Measurements from ENCODE around the gene COL1A1. TPM values are rescaled to one million over a fixed set of nuclear protein-coding genes. Genes with fewer than 3 reads are reported as not detected.

The COL1A1 gene
- total RNA-seq, 2 experiments from 2014 or later = 0.18 to 0.26 TPM

- Mint-ChIP-seq H3K9me3 (ENCODE audit: insufficient read depth) (no peaks in the 10 kb centered on the region), H3K36me3 (ENCODE audit: low read depth) (no peaks in the 10 kb centered on the region), H3K4me3 (no peak overlapping the region), H3K27me3 (ENCODE audit: low read depth) (peaks cover 53% of the 10 kb centered on the region), H3K4me1 (ENCODE audit: low read depth) (peaks cover 8% of the 10 kb centered on the region), H3K27ac (no peak overlapping the region)
- CTCF ChIA-PET = interaction anchor here (1.1 kb wide), 1 partner anchor 37 kb away, joined by 5 read pairs; no protein-coding TSS in a partner anchor
- DNase-seq (no peak), ATAC-seq (no peak)
- POLR2A ChIA-PET = no interaction called here
Measured at GRCh38 chr17:50205963-50206505, 4.6 kb upstream of the COL1A1 start.

DNA sequence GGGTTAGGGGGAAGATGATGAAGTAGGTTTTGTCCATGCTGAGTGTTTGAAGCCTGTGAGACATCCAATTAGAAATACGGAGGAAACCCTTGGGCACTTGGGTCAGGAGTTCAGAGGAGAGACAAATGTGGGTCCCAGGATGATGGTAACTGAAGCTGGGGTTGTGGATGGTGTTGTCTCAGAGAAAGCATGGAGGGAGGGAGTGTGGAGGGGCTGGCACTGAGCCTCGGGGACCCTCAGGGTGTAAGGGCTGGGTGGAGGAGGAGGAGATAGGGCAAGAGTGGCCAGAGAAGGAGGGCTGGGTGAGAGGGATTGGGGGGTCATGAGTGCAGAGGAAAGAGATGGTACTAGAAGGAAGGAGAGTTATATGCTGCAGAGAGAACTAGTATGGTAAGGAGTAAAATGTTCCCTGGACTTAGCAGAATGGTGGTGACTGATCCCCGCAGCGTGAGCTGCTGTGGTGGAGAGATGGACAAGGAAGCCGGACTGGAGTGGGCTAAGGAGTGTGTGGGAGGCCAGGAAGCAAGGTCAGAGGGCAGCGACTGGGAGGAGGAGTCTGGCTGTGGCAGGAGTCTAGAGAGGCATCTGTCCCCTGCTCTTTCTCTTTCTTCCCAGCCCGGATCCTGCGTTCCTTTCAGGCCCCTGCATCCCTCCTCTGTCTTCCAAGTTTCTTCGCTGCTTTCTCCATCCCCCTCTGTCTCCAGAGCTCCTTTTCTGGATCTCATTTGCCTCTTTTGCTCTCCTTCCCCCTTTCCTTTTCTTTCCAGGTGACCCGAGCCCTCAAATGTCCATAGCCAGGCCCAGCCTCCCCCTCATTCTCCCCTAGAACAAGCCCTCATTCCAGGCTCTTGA lies 3.9 kb upstream of the COL1A1 start:
- POLR2A ChIA-PET = no interaction called here
- no peak overlapping the region for H3K27ac Mint-ChIP-seq
- ATAC-seq (no peak), DNase-seq (no peak)
- no peaks in the 10 kb centered on the region for H3K9me3 Mint-ChIP-seq (ENCODE audit: insufficient read depth)
- H3K36me3 Mint-ChIP-seq (ENCODE audit: low read depth) = no peaks in the 10 kb centered on the region
- CTCF ChIA-PET = interaction anchor here (1.1 to 6.0 kb wide), 2 partner anchors 36 to 89 kb away, joined by 5 to 148 read pairs; no protein-coding TSS in a partner anchor
- peaks cover 57% of the 10 kb centered on the region for H3K27me3 Mint-ChIP-seq (ENCODE audit: low read depth)
- H3K4me3 Mint-ChIP-seq = no peak overlapping the region
- peaks cover 15% of the 10 kb centered on the region for H3K4me1 Mint-ChIP-seq (ENCODE audit: low read depth)

DNA sequence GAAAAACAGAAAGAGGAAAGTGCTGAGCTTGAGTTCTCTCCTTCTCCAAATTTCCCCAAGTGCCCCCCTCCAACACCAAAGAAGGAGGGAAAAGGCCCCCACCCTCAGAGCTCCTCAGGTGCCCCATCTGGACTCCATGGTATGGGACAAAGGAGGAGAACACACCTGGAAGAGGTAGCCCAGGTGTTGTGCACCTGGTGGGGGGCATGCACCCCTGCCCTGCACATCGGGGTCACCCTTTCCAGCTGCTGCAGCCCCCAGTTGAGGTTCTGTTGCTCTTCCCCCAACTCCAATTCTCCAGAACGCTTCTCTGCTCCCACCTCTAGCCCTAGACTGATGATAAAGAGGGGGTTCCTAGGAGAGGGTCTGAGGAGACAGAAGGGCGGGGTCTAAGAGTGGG lies 3.0 kb upstream of the COL1A1 start:
- Mint-ChIP-seq H3K27me3 (ENCODE audit: low read depth) (peaks cover 56% of the 10 kb centered on the region), H3K36me3 (ENCODE audit: low read depth) (no peaks in the 10 kb centered on the region), H3K4me3 (no peak overlapping the region), H3K27ac (no peak overlapping the region), H3K4me1 (ENCODE audit: low read depth) (peaks cover 22% of the 10 kb centered on the region), H3K9me3 (ENCODE audit: insufficient read depth) (no peaks in the 10 kb centered on the region)
- ChIA-PET POLR2A (no interaction called here), CTCF (interaction anchor here (0.7 to 6.0 kb wide), 4 partner anchors 67 to 112 kb away, joined by 3 to 191 read pairs (median 76); partner anchors contain the start of gene TMEM92)
- ATAC-seq = no peak
- no peak for DNase-seq

GRCh38 chr17:50203604-50204345 lies 2.3 kb upstream of the COL1A1 start:
- no peak for ATAC-seq
- Mint-ChIP-seq H3K27ac (no peak overlapping the region), H3K4me3 (no peak overlapping the region), H3K36me3 (ENCODE audit: low read depth) (no peaks in the 10 kb centered on the region), H3K4me1 (ENCODE audit: low read depth) (peaks cover 22% of the 10 kb centered on the region), H3K27me3 (ENCODE audit: low read depth) (peaks cover 52% of the 10 kb centered on the region), H3K9me3 (ENCODE audit: insufficient read depth) (no peaks in the 10 kb centered on the region)
- no peak for DNase-seq
- ChIA-PET CTCF (interaction anchor here (0.7 to 6.0 kb wide), 4 partner anchors 67 to 112 kb away, joined by 3 to 191 read pairs (median 76); partner anchors contain the start of gene TMEM92), POLR2A (no interaction called here)

DNA sequence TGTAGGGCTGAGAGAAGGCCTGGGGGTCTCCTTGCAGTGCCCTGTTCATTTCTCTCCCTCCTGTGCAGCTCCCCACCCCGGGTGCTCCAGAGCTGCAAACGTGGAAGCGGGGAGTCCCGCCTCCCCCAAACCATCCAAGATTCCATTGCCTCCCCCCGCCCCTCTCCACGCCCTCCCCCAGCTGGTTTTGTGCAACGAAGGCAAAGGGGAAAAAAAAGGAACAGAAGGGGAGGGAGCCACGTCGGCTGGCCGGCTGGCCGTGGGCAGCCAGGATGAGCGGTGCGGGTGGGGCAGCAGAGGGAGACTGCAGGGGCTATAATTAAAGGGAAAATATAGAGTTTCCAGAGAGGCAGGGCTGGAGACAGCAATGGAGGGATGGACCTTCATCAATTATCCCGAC lies 1.7 kb upstream of the COL1A1 start:
- no peak overlapping the region for H3K4me3 Mint-ChIP-seq
- DNase-seq (no peak), ATAC-seq (no peak)
- H3K4me1 Mint-ChIP-seq (ENCODE audit: low read depth) = peaks cover 24% of the 10 kb centered on the region
- H3K36me3 Mint-ChIP-seq (ENCODE audit: low read depth) = no peaks in the 10 kb centered on the region
- peaks cover 55% of the 10 kb centered on the region for H3K27me3 Mint-ChIP-seq (ENCODE audit: low read depth)
- CTCF ChIA-PET = interaction anchor here (3.7 to 6.0 kb wide), 3 partner anchors 13 to 92 kb away, joined by 100 to 191 read pairs (median 148); partner anchors contain the start of gene TMEM92
- H3K9me3 Mint-ChIP-seq (ENCODE audit: insufficient read depth) = no peaks in the 10 kb centered on the region
- POLR2A ChIA-PET = no interaction called here
- no peak overlapping the region for H3K27ac Mint-ChIP-seq

- H3K9me3 Mint-ChIP-seq (ENCODE audit: insufficient read depth) = no peaks in the 10 kb centered on the region
- H3K27ac Mint-ChIP-seq = no peak overlapping the region
- DNase-seq (peak; percentile 88), ATAC-seq (peak; percentile 82)
- peaks cover 20% of the 10 kb centered on the region for H3K4me1 Mint-ChIP-seq (ENCODE audit: low read depth)
- no peaks in the 10 kb centered on the region for H3K36me3 Mint-ChIP-seq (ENCODE audit: low read depth)
- peak overlapping the region; percentile 70 for H3K4me3 Mint-ChIP-seq
- H3K27me3 Mint-ChIP-seq (ENCODE audit: low read depth) = peaks cover 42% of the 10 kb centered on the region
- ChIA-PET POLR2A (no interaction called here), CTCF (interaction anchor here (0.6 to 6.0 kb wide), 57 partner anchors 9 to 279 kb away, joined by 3 to 191 read pairs (median 4); partner anchors contain the start of genes LRRC59, PDK2, SAMD14 and SGCA)
Measured at GRCh38 chr17:50200457-50201275, 765 bp downstream of the COL1A1 start.

- Mint-ChIP-seq H3K27me3 (ENCODE audit: low read depth) (peaks cover 35% of the 10 kb centered on the region), H3K4me1 (ENCODE audit: low read depth) (peaks cover 20% of the 10 kb centered on the region), H3K36me3 (ENCODE audit: low read depth) (no peaks in the 10 kb centered on the region), H3K4me3 (peak overlapping the region; percentile 70), H3K27ac (no peak overlapping the region), H3K9me3 (ENCODE audit: insufficient read depth) (no peaks in the 10 kb centered on the region)
- DNase-seq (peak; percentile 80), ATAC-seq (peak; percentile 73)
- ChIA-PET CTCF (interaction anchor here (0.6 to 6.0 kb wide), 51 partner anchors 10 to 279 kb away, joined by 3 to 191 read pairs (median 5); partner anchors contain the start of genes LRRC59, PDK2, SAMD14 and TMEM92), POLR2A (no interaction called here)
Measured at GRCh38 chr17:50199803-50200456, 1.5 kb downstream of the COL1A1 start.

- Mint-ChIP-seq H3K4me1 (ENCODE audit: low read depth) (peaks cover 20% of the 10 kb centered on the region), H3K4me3 (no peak overlapping the region), H3K27ac (no peak overlapping the region), H3K36me3 (ENCODE audit: low read depth) (no peaks in the 10 kb centered on the region), H3K9me3 (ENCODE audit: insufficient read depth) (no peaks in the 10 kb centered on the region), H3K27me3 (ENCODE audit: low read depth) (peaks cover 33% of the 10 kb centered on the region)
- ChIA-PET CTCF (interaction anchor here (1.0 to 6.0 kb wide), 26 partner anchors 10 to 280 kb away, joined by 3 to 191 read pairs (median 7); partner anchors contain the start of genes LRRC59, PDK2 and TMEM92), POLR2A (no interaction called here)
- no peak for DNase-seq
- no peak for ATAC-seq
Measured at GRCh38 chr17:50199211-50199802, 2.1 kb downstream of the COL1A1 start.

- CTCF ChIA-PET = interaction anchor here (0.7 to 3.4 kb wide), 15 partner anchors 20 to 344 kb away, joined by 3 to 75 read pairs (median 5); partner anchors contain the start of genes SGCA and TMEM92
- ATAC-seq (no peak), DNase-seq (peak; percentile 81)
- H3K27me3 Mint-ChIP-seq (ENCODE audit: low read depth) = peaks cover 33% of the 10 kb centered on the region
- no peak overlapping the region for H3K27ac Mint-ChIP-seq
- no peaks in the 10 kb centered on the region for H3K36me3 Mint-ChIP-seq (ENCODE audit: low read depth)
- H3K4me1 Mint-ChIP-seq (ENCODE audit: low read depth) = peaks cover 20% of the 10 kb centered on the region
- POLR2A ChIA-PET = interaction anchor here (0.7 kb wide), 1 partner anchor 148 kb away, joined by 3 read pairs; no protein-coding TSS in a partner anchor
- H3K4me3 Mint-ChIP-seq = no peak overlapping the region
- no peaks in the 10 kb centered on the region for H3K9me3 Mint-ChIP-seq (ENCODE audit: insufficient read depth)
Measured at GRCh38 chr17:50198026-50198669, 3.3 kb downstream of the COL1A1 start.

DNA sequence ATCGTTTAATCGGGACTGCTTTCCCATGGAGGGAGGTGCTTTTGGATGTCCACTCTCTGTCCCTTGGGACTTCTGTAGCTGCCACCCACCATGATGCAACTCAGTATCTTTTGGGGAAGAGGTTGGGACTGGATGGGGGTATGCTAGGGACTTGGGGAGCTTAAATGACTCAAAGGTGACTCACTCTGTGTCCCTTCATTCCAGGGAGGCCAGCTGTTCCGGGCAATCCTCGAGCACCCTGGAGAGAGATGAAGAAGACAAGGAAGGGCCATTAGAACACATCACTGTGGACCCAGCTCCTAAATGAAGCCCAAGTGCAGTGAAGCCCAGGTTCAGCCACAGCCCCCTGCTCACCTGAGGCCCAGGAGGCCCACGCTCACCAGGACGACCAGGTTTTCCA lies 4.6 kb downstream of the COL1A1 start:
- CTCF ChIA-PET = interaction anchor here (0.8 to 3.4 kb wide), 15 partner anchors 19 to 115 kb away, joined by 3 to 75 read pairs (median 5); partner anchors contain the start of gene PDK2
- no peak overlapping the region for H3K4me3 Mint-ChIP-seq
- no peak overlapping the region for H3K27ac Mint-ChIP-seq
- H3K36me3 Mint-ChIP-seq (ENCODE audit: low read depth) = no peaks in the 10 kb centered on the region
- DNase-seq (no peak), ATAC-seq (no peak)
- peaks cover 23% of the 10 kb centered on the region for H3K27me3 Mint-ChIP-seq (ENCODE audit: low read depth)
- no peaks in the 10 kb centered on the region for H3K9me3 Mint-ChIP-seq (ENCODE audit: insufficient read depth)
- H3K4me1 Mint-ChIP-seq (ENCODE audit: low read depth) = peaks cover 20% of the 10 kb centered on the region
- POLR2A ChIA-PET = interaction anchor here (0.9 to 1.2 kb wide), 2 partner anchors 24 to 27 kb away, joined by 3 read pairs; no protein-coding TSS in a partner anchor

All from activated CD8-positive, alpha-beta T cell treated with anti-CD3 and anti-CD28 coated beads, Interleukin-2, amount 10 ng/mL, durations not matched to agents 7 days and 5 days (primary cell).